ENCODE data around the gene KDSR.

GRCh38 chr18:63346031-63346430, 21.0 kb downstream of the KDSR start:
- no peak for TF ChIP-seq CTCF (IDR thresholded peaks at IDR 0.05 in 4 of 5, conservative IDR thresholded peaks at IDR 0.05 in 1 of 5)
- TF ChIP-seq POLR2A (IDR thresholded peaks at IDR 0.05), result no peak

Data from gastrocnemius medialis (tissue), 4 donors.